ENCODE measurements around the gene TPCN2. TPM values are rescaled to one million over a fixed set of nuclear protein-coding genes. Genes with fewer than 3 reads are reported as not detected.
"Not testable (repeated sequence)": the region's sequence is repeated elsewhere in the genome, so short reads cannot be mapped to it uniquely, and the experiment has no call there.

The TPCN2 gene
- total and polyA plus RNA-seq, 11 donors, result 4.1 to 17.6 (median 7.5) TPM

GRCh38 chr11:69075421-69076128 is 26.8 kb downstream of the TPCN2 start:
- ATAC-seq (peak; percentile 45 to 86 (median 80)), DNase-seq (peak; percentile 71 to 91 (median 82))
- H3K4me3 ChIP-seq, result no peak overlapping the region
- 45 to 75% (median 73%) methylated on average over 18 of the region's 18 CpGs for WGBS, 4 donors
- peaks cover 0 to 63% (median 36%) of the 10 kb centered on the region in 9 donors for H3K36me3 ChIP-seq
- peaks cover 0 to 19% (median 6%) of the 10 kb centered on the region in 12 donors for H3K4me1 ChIP-seq
- peak overlapping the region in 9 of 12 donors; percentile 23 to 85 (median 53) for H3K27ac ChIP-seq
- no peaks in the 10 kb centered on the region for H3K27me3 ChIP-seq
- intact Hi-C loops (cut with DNase I), result no loop called here
- H3K9me3 ChIP-seq, result no peaks in the 10 kb centered on the region
- peak in 1 of 2 donors; percentile 11 for TF ChIP-seq POLR2A (IDR thresholded peaks at IDR 0.05)
- TF ChIP-seq CTCF (IDR thresholded peaks at IDR 0.05), result no peak

GRCh38 chr11:69076129-69076791 is 27.5 kb downstream of the TPCN2 start:
- peaks cover 0 to 63% (median 34%) of the 10 kb centered on the region in 9 donors for H3K36me3 ChIP-seq

GRCh38 chr11:69076977-69077376 is 28.2 kb downstream of the TPCN2 start:
- H3K27ac ChIP-seq; intact Hi-C loops (cut with DNase I); DNase-seq; ATAC-seq; H3K27me3 ChIP-seq; H3K4me3 ChIP-seq; H3K9me3 ChIP-seq: not testable (repeated sequence)
- Histone ChIP-seq H3K36me3 (peaks cover 0 to 63% (median 34%) of the 10 kb centered on the region in 9 donors), H3K4me1 (peaks cover 0 to 19% (median 6%) of the 10 kb centered on the region in 12 donors)
- WGBS, 4 donors, result 71 to 76% (median 75%) methylated on average over 6 of the region's 6 CpGs

More at GRCh38 chr11:69076129-69076791, 27.5 kb downstream of the TPCN2 start:
- ATAC-seq (peak in 1 of 4 donors; percentile 2), DNase-seq (no peak)
- no peaks in the 10 kb centered on the region for H3K9me3 ChIP-seq
- WGBS, 4 donors, result 75 to 81% (median 78%) methylated on average over 11 to 20 of the region's 20 CpGs
- H3K4me1 ChIP-seq, result peaks cover 0 to 19% (median 6%) of the 10 kb centered on the region in 12 donors
- intact Hi-C loops (cut with DNase I), result no loop called here
- peak overlapping the region in 7 of 12 donors; percentile 22 to 85 (median 56) for H3K27ac ChIP-seq
- TF ChIP-seq CTCF (IDR thresholded peaks at IDR 0.05), result no peak
- no peak overlapping the region for H3K4me3 ChIP-seq
- no peaks in the 10 kb centered on the region for H3K27me3 ChIP-seq

- no peak overlapping the region for H3K4me3 ChIP-seq
- H3K4me1 ChIP-seq, result peaks cover 0 to 19% (median 5%) of the 10 kb centered on the region in 12 donors
- DNase-seq (no peak), ATAC-seq (no peak)
- intact Hi-C loops (cut with DNase I), result no loop called here
- H3K36me3 ChIP-seq, result peaks cover 0 to 59% (median 35%) of the 10 kb centered on the region in 9 donors
- H3K27me3 ChIP-seq, result no peaks in the 10 kb centered on the region
- peak overlapping the region in 1 of 12 donors; percentile 67 for H3K27ac ChIP-seq
- H3K9me3 ChIP-seq, result no peaks in the 10 kb centered on the region
- TF ChIP-seq CTCF (IDR thresholded peaks at IDR 0.05) (no peak), POLR2A (IDR thresholded peaks at IDR 0.05) (no peak)
- 97% methylated on average over 10 to 15 of the region's 15 CpGs for WGBS, 4 donors
Measured at GRCh38 chr11:69078508-69078907, 29.8 kb downstream of the TPCN2 start.

Measured in heart left ventricle (tissue), 16 donors.